Thyroid gland (tissue), 4 donors: ENCODE data around the gene CACNA1G. TPM values are rescaled to one million over a fixed set of nuclear protein-coding genes. Genes with fewer than 3 reads are reported as not detected.
A peak's percentile ranks its signal among the peaks of the same experiment; 100 is the strongest.

Experiments
- DNase-seq, 2 donors: peaks; one replicate each; pipeline ENCODE4 v3.0.0-alpha.2; 2019
- H3K27ac ChIP-seq, 3 donors: fragments of 200-600 bp; sonication (generic); 1 replicate in 2 of 3; 2 replicates in 1 of 3; pipeline ENCODE4 v1.5.1; 2016 to 2019; ENCODE audit warnings: mild to moderate bottlenecking in 1 of 3, moderate library complexity in 1 of 3
- H3K27me3 ChIP-seq: fragments of 200-600 bp; sonication (generic); one replicate; pipeline ENCODE4 v1.5.1; 2019
- H3K36me3 ChIP-seq, 2 donors: fragments of 200-600 bp; sonication (generic); one replicate each; pipeline ENCODE4 v1.5.1; 2016 to 2019
- H3K4me1 ChIP-seq, 2 donors: fragments of 200-600 bp; sonication (generic); one replicate each; pipeline ENCODE4 v1.5.1; 2017 to 2019
- H3K4me3 ChIP-seq, 3 donors: fragments of 200-600 bp; sonication (generic); replicated peaks in 1 of 3; 1 replicate in 2 of 3; 2 replicates in 1 of 3; pipeline ENCODE4 v1.5.1; 2016; ENCODE audit warnings: mild to moderate bottlenecking in 1 of 3
- H3K9me3 ChIP-seq: fragments of 200-600 bp; sonication (generic); one replicate; pipeline ENCODE4 v1.5.1; 2017
- CTCF ChIP-seq, 6 experiments: fragments of 200-600 bp in 3 of 6; fragments of 450-650 bp in 3 of 6; sonication (generic) in 3 of 6; IDR thresholded peaks; one replicate each; pipeline ENCODE4 v1.5.1; 2016 to 2019; ENCODE audit warnings: antibody characterized with exemption in 6 of 6, mild to moderate bottlenecking in 2 of 6, inconsistent platforms in 1 of 6, moderate library complexity in 1 of 6
- POLR2A ChIP-seq, 2 donors: fragments of 450-650 bp; IDR thresholded peaks; one replicate each; pipeline ENCODE4 v1.6.1; 2017; ENCODE audit warnings: antibody characterized with exemption in 2 of 2, mild to moderate bottlenecking in 2 of 2, moderate library complexity in 1 of 2
- WGBS, 2 donors: methylation state at CpG; one replicate each; pipeline ENCODE4 v1.1.5; 2017; 5-methylcytosine and 5-hydroxymethylcytosine counted together
- intact Hi-C: fragments of 100-400 bp; cut with DNase I; formaldehyde crosslinking; loops from one replicate; pipeline ENCODE4 v1.15.1; 2023
- total RNA-seq, 4 donors: library from RNA; depleted of rRNA; stranded (reverse); fragments of >200 nt; gene quantifications; one replicate each; pipeline ENCODE4 v1.2.3, GENCODE V29; 2016

Gene CACNA1G
- total RNA-seq, 4 donors from 2014 or later = 0.13 to 3.3 (median 0.52) TPM

GRCh38 chr17:50520483-50520882, 40.0 kb upstream of the CACNA1G start:
- no peaks in the 10 kb centered on the region for H3K27me3 ChIP-seq
- no peak overlapping the region for H3K27ac ChIP-seq
- WGBS, 2 donors = 85 to 86% methylated on average over 2 of the region's 2 CpGs
- DNase-seq = no peak
- H3K36me3 ChIP-seq = no peaks in the 10 kb centered on the region
- H3K4me3 ChIP-seq = no peak overlapping the region
- intact Hi-C loops = no loop called here
- no peak for TF ChIP-seq POLR2A (IDR thresholded peaks at IDR 0.05)
- no peak for TF ChIP-seq CTCF (IDR thresholded peaks at IDR 0.05)
- H3K4me1 ChIP-seq = peaks cover 12 to 13% of the 10 kb centered on the region in 2 donors
- no peaks in the 10 kb centered on the region for H3K9me3 ChIP-seq

GRCh38 chr17:50521514-50521913, 39.0 kb upstream of the CACNA1G start:
- intact Hi-C loops = no loop called here
- Histone ChIP-seq H3K36me3 (no peaks in the 10 kb centered on the region), H3K4me3 (no peak overlapping the region), H3K9me3 (no peaks in the 10 kb centered on the region), H3K27me3 (no peaks in the 10 kb centered on the region), H3K27ac (no peak overlapping the region), H3K4me1 (peaks cover 7 to 11% of the 10 kb centered on the region in 2 donors)
- 38 to 42% methylated on average over 1 to 2 of the region's 2 CpGs for WGBS, 2 donors
- TF ChIP-seq POLR2A (IDR thresholded peaks at IDR 0.05) = no peak
- no peak for TF ChIP-seq CTCF (IDR thresholded peaks at IDR 0.05)
- DNase-seq = peak in 1 of 2 donors; percentile 33

GRCh38 chr17:50522766-50523165, 37.7 kb upstream of the CACNA1G start:
- Histone ChIP-seq H3K9me3 (no peaks in the 10 kb centered on the region), H3K36me3 (no peaks in the 10 kb centered on the region), H3K4me1 (peaks cover 14 to 19% of the 10 kb centered on the region in 2 donors), H3K4me3 (no peak overlapping the region), H3K27ac (no peak overlapping the region), H3K27me3 (no peaks in the 10 kb centered on the region)
- intact Hi-C loops = no loop called here
- 88 to 90% methylated on average over 10 of the region's 10 CpGs for WGBS, 2 donors
- TF ChIP-seq CTCF (IDR thresholded peaks at IDR 0.05) = no peak
- TF ChIP-seq POLR2A (IDR thresholded peaks at IDR 0.05) = no peak
- DNase-seq = no peak

GRCh38 chr17:50523208-50523607, 37.3 kb upstream of the CACNA1G start:
- intact Hi-C loops = no loop called here
- 67 to 88% methylated on average over 1 to 2 of the region's 2 CpGs for WGBS, 2 donors
- Histone ChIP-seq H3K27ac (no peak overlapping the region), H3K36me3 (no peaks in the 10 kb centered on the region), H3K4me3 (no peak overlapping the region), H3K27me3 (no peaks in the 10 kb centered on the region), H3K4me1 (peaks cover 18 to 21% of the 10 kb centered on the region in 2 donors), H3K9me3 (no peaks in the 10 kb centered on the region)
- DNase-seq = no peak
- TF ChIP-seq POLR2A (IDR thresholded peaks at IDR 0.05) = no peak
- no peak for TF ChIP-seq CTCF (IDR thresholded peaks at IDR 0.05)

GRCh38 chr17:50524838-50525237, 35.7 kb upstream of the CACNA1G start:
- H3K36me3 ChIP-seq = no peaks in the 10 kb centered on the region
- H3K27me3 ChIP-seq = no peaks in the 10 kb centered on the region
- no peak overlapping the region for H3K4me3 ChIP-seq
- peaks cover 11% of the 10 kb centered on the region in 2 donors for H3K4me1 ChIP-seq
- no peak overlapping the region for H3K27ac ChIP-seq
- WGBS, 2 donors = 92 to 100% methylated on average over 11 to 18 of the region's 18 CpGs
- no peak for DNase-seq
- no peak for TF ChIP-seq CTCF (IDR thresholded peaks at IDR 0.05)
- no peak for TF ChIP-seq POLR2A (IDR thresholded peaks at IDR 0.05)
- no peaks in the 10 kb centered on the region for H3K9me3 ChIP-seq
- intact Hi-C loops = no loop called here
